IMR-90 (cell line): ENCODE measurements around the gene RDH13. TPM values are rescaled to one million over a fixed set of nuclear protein-coding genes. Genes with fewer than 3 reads are reported as not detected.

Experiments
- ATAC-seq: fragments of 200-7000 bp; cut with Tn5 transposase; 2 replicates; pipeline ENCODE4 v1.9.1; 2020; ENCODE audit warnings: low read depth, mild to moderate bottlenecking, moderate library complexity
- BruUV-seq: library from RNA; stranded (reverse); fragments of 400-500 nt; replicated peaks from 2 replicates; lab custom pipeline; 2021; lab: Mats Ljungman, UMichigan
- CTCF ChIA-PET: fragments of 300-600 bp; formaldehyde crosslinking; extraction: SDS; loops from one replicate; lab custom pipeline; 2021; ENCODE audit warnings: antibody characterized with exemption; lab: Yijun Ruan, JAX
- POLR2A ChIA-PET: fragments of 300-600 bp; sonication (Branson Sonifier 250); formaldehyde crosslinking; loops from one replicate; lab custom pipeline; 2022; ENCODE audit warnings: antibody characterized with exemption; ENCODE audit not compliant: unreplicated experiment; lab: Charles Lee
- DNase-seq: peaks from one replicate; pipeline ENCODE4 v3.0.0; 2013
- H2AFZ ChIP-seq: replicated peaks from 2 replicates; pipeline ENCODE3; 2013; ENCODE audit warnings: low read length, mild to moderate bottlenecking; ENCODE audit not compliant: poor library complexity
- H2AK5ac ChIP-seq: 2 replicates; pipeline ENCODE4 v1.6.1; 2013; ENCODE audit warnings: low read depth, low read length, inconsistent platforms
- H2AK9ac ChIP-seq: replicated peaks from 2 replicates; pipeline ENCODE3; 2013; ENCODE audit warnings: mild to moderate bottlenecking, low read depth, low read length, moderate library complexity; ENCODE audit not compliant: poor library complexity
- H2BK120ac ChIP-seq: 2 replicates; pipeline ENCODE4 v1.6.1; 2013; ENCODE audit warnings: low read depth, low read length, inconsistent platforms
- H2BK15ac ChIP-seq: 3 replicates; pipeline ENCODE4 v1.6.1; 2013; ENCODE audit warnings: low read depth, low read length, inconsistent platforms
- H2BK20ac ChIP-seq: 2 replicates; pipeline ENCODE4 v1.6.1; 2013; ENCODE audit warnings: low read depth, mild to moderate bottlenecking, inconsistent platforms, low read length, moderate library complexity
- H2BK5ac ChIP-seq: 2 replicates; pipeline ENCODE4 v1.6.1; 2013; ENCODE audit warnings: mild to moderate bottlenecking, low read depth, low read length, inconsistent platforms; ENCODE audit not compliant: poor library complexity, severe bottlenecking
- H3K14ac ChIP-seq: replicated peaks from 2 replicates; pipeline ENCODE4 v1.6.1; 2013; ENCODE audit warnings: low read depth, low read length, inconsistent platforms
- H3K18ac ChIP-seq: 2 replicates; pipeline ENCODE4 v1.6.1; 2013; ENCODE audit warnings: low read depth, low read length, control low read depth
- H3K23ac ChIP-seq: 2 replicates; pipeline ENCODE4 v1.6.1; 2013; ENCODE audit warnings: low read depth, low read length, inconsistent platforms
- H3K27ac ChIP-seq: 2 replicates; pipeline ENCODE4 v1.5.1; 2013; ENCODE audit warnings: mild to moderate bottlenecking, control low read depth, low read length; ENCODE audit not compliant: insufficient read depth
- H3K27me3 ChIP-seq: 2 replicates; pipeline ENCODE4 v1.6.1; 2013; ENCODE audit warnings: low read length; ENCODE audit not compliant: control insufficient read depth, insufficient read depth
- H3K36me3 ChIP-seq: 2 replicates; pipeline ENCODE4 v1.6.1; 2013; ENCODE audit warnings: low read length, mixed read lengths; ENCODE audit not compliant: control insufficient read depth, insufficient read depth
- H3K4ac ChIP-seq: 2 replicates; pipeline ENCODE4 v1.6.1; 2013; ENCODE audit warnings: low read depth, low read length, inconsistent platforms
- H3K4me1 ChIP-seq: 2 replicates; pipeline ENCODE4 v1.6.1; 2013; ENCODE audit warnings: low read length, mixed read lengths; ENCODE audit not compliant: control insufficient read depth, insufficient read depth
- H3K4me2 ChIP-seq: 2 replicates; pipeline ENCODE4 v1.6.1; 2013; ENCODE audit warnings: low read depth, mild to moderate bottlenecking, control low read depth, low read length, moderate library complexity
- H3K4me3 ChIP-seq: 2 replicates; pipeline ENCODE4 v1.5.1; 2013; ENCODE audit warnings: low read depth, mild to moderate bottlenecking, control low read depth, low read length, moderate library complexity; ENCODE audit not compliant: insufficient read depth
- H3K56ac ChIP-seq: 2 replicates; pipeline ENCODE4 v1.6.1; 2013; ENCODE audit warnings: low read length, inconsistent platforms; ENCODE audit not compliant: insufficient read depth; ENCODE audit errors: extremely low read depth
- H3K79me1 ChIP-seq, 2 experiments: 2 replicates each; pipeline ENCODE4 v1.6.1; 2013; ENCODE audit warnings: low read length in 2 of 2, inconsistent platforms in 1 of 2, low read depth in 1 of 2
- H3K9ac ChIP-seq: 2 replicates; pipeline ENCODE4 v1.6.1; 2013; ENCODE audit warnings: low read depth, low read length, control low read depth
- H3K9me1 ChIP-seq: 2 replicates; pipeline ENCODE4 v1.6.1; 2013; ENCODE audit warnings: low read length, inconsistent platforms; ENCODE audit not compliant: insufficient read depth
- H3K9me3 ChIP-seq: 2 replicates; pipeline ENCODE4 v1.6.1; 2013; ENCODE audit warnings: low read length; ENCODE audit not compliant: control insufficient read depth, insufficient read depth
- H4K20me1 ChIP-seq: 2 replicates; pipeline ENCODE4 v1.6.1; 2013; ENCODE audit warnings: low read length, inconsistent platforms; ENCODE audit not compliant: insufficient read depth
- H4K5ac ChIP-seq: 2 replicates; pipeline ENCODE4 v1.6.1; 2013; ENCODE audit warnings: mild to moderate bottlenecking, low read depth, low read length, control low read depth
- H4K8ac ChIP-seq, 2 experiments: 2 replicates each; pipeline ENCODE4 v1.6.1; 2013; ENCODE audit warnings: low read depth in 2 of 2, low read length in 2 of 2, control low read depth in 1 of 2, inconsistent platforms in 1 of 2
- H4K91ac ChIP-seq: 2 replicates; pipeline ENCODE4 v1.6.1; 2013; ENCODE audit warnings: low read depth, low read length, inconsistent platforms; ENCODE audit not compliant: insufficient read depth
- BHLHE40 ChIP-seq: fragments of 150-350 bp; IDR thresholded peaks from 2 replicates; pipeline ENCODE4 v1.6.1; 2016; ENCODE audit warnings: mild to moderate bottlenecking, low read depth, low read length
- CEBPB ChIP-seq: IDR thresholded peaks from 2 replicates; pipeline ENCODE4 v1.6.1; 2012; ENCODE audit warnings: low read depth, low read length, improper control_type of control experiment
- CHD1 ChIP-seq: IDR thresholded peaks from 2 replicates; pipeline ENCODE4 v1.6.1; 2012; ENCODE audit warnings: low read depth, low read length, improper control_type of control experiment
- CTCF ChIP-seq: conservative IDR thresholded peaks from 2 replicates; pipeline ENCODE4 v1.5.1; 2012; ENCODE audit warnings: mild to moderate bottlenecking, low read depth, low read length, improper control_type of control experiment
- ELK1 ChIP-seq: fragments of 150-350 bp; IDR thresholded peaks from 2 replicates; pipeline ENCODE4 v1.6.1; 2016; ENCODE audit warnings: low read depth, mild to moderate bottlenecking, low read length, moderate library complexity, borderline replicate concordance
- FOS ChIP-seq: fragments of 150-350 bp; IDR thresholded peaks from 2 replicates; pipeline ENCODE4 v1.6.1; 2016; ENCODE audit warnings: low read depth, low read length
- MAFK ChIP-seq: IDR thresholded peaks from 2 replicates; pipeline ENCODE4 v1.6.1; 2012; ENCODE audit warnings: low read depth, low read length, improper control_type of control experiment
- MXI1 ChIP-seq: IDR thresholded peaks from 2 replicates; pipeline ENCODE4 v1.6.1; 2012; ENCODE audit warnings: low read depth, mild to moderate bottlenecking, low read length, moderate library complexity, borderline replicate concordance
- NFE2L2 ChIP-seq: fragments of 150-350 bp; IDR thresholded peaks from 2 replicates; pipeline ENCODE4 v1.6.1; 2016; ENCODE audit warnings: low read depth, mild to moderate bottlenecking, low read length
- POLR2A ChIP-seq: IDR thresholded peaks from 2 replicates; pipeline ENCODE4 v1.6.1; 2012; ENCODE audit warnings: mild to moderate bottlenecking, low read depth, low read length
- RAD21 ChIP-seq: IDR thresholded peaks from 2 replicates; pipeline ENCODE4 v1.6.1; 2012; ENCODE audit warnings: low read length, improper control_type of control experiment
- RCOR1 ChIP-seq: IDR thresholded peaks from 2 replicates; pipeline ENCODE4 v1.6.1; 2012; ENCODE audit warnings: mild to moderate bottlenecking, low read length, improper control_type of control experiment; ENCODE audit not compliant: insufficient replicate concordance
- RFX5 ChIP-seq: IDR thresholded peaks from 2 replicates; pipeline ENCODE4 v1.8.0; 2012; ENCODE audit warnings: low read depth, mild to moderate bottlenecking, low read length, moderate library complexity
- SMC3 ChIP-seq: fragments of 150-350 bp; IDR thresholded peaks from 2 replicates; pipeline ENCODE4 v1.6.1; 2016; ENCODE audit warnings: low read depth, mild to moderate bottlenecking, antibody characterized with exemption, low read length, moderate library complexity
- WGBS, 2 experiments: methylation state at CpG; one replicate each; pipeline versions ENCODE4 v1.1.5 to v1.1.7; 2013; ENCODE audit warnings: missing lambda C conversion rate in 2 of 2; ENCODE audit not compliant: insufficient read length in 1 of 2; ENCODE audit errors: extremely low coverage in 2 of 2; 5-methylcytosine and 5-hydroxymethylcytosine counted together
- dilution Hi-C: fragments of 300-500 bp; cut with HindIII; formaldehyde crosslinking; loops from one replicate; pipeline ENCODE4 v1.14.3; 2018; ENCODE audit warnings: low sequenced_read_pairs; ENCODE audit not compliant: unreplicated experiment
- in situ Hi-C: fragments of 300-500 bp; cut with MboI; formaldehyde crosslinking; loops from 3 replicates; pipeline ENCODE4 v1.14.3; 2019; ENCODE audit warnings: low sequenced_read_pairs, inconsistent platforms, mixed read lengths
- intact Hi-C: fragments of 100-400 bp; cut with micrococcal nuclease; formaldehyde crosslinking; loops from 2 replicates; pipeline ENCODE4 v1.10.0; 2022
- polyA plus RNA-seq, 3 experiments: library from polyadenylated mRNA; depleted of rRNA; stranded (reverse); fragments of >200 nt; gene quantifications; 2 replicates each; pipeline ENCODE4 v1.2.3, GENCODE V29; 2012; ENCODE audit warnings: low replicate concordance in 1 of 3
- total RNA-seq: library from RNA; depleted of rRNA; stranded (reverse); fragments of >200 nt; gene quantifications from 2 replicates; pipeline ENCODE4 v1.2.3, GENCODE V29; 2012

RDH13 gene
- total and polyA plus RNA-seq, 2 of the 4 experiments (the other 2 are of a cell fraction), result 7.5 to 7.8 TPM

- H3K4me1 ChIP-seq, result peaks cover 6% of the 10 kb centered on the region; the same call in 1 of the 2 replicates
- no peaks in the 10 kb centered on the region for H4K20me1 ChIP-seq
- peaks cover 38% of the 10 kb centered on the region for H3K27me3 ChIP-seq
- 70% methylated on average over 2 of the region's 12 CpGs; no CpG with 5 or more reads in 1 of the 2 experiments for WGBS, 2 experiments
- in situ Hi-C loops, result no loop called here
- no peaks in the 10 kb centered on the region for H3K79me1 ChIP-seq
- DNase-seq (no peak), ATAC-seq (no peak)
- H2AFZ ChIP-seq, result no peak overlapping the region
- H2BK20ac ChIP-seq, result no peak overlapping the region
- no peak overlapping the region for H3K9ac ChIP-seq
- H2BK120ac ChIP-seq, result no peak overlapping the region
- H3K9me3 ChIP-seq, result no peaks in the 10 kb centered on the region; the same call in 1 of the 2 replicates
- H3K18ac ChIP-seq, result no peak overlapping the region
- no peak overlapping the region for H2BK15ac ChIP-seq
- intact Hi-C loops, result no loop called here
- BruUV-seq, result no TSS peak
- no peak overlapping the region for H3K4me3 ChIP-seq
- no peak overlapping the region for H2BK5ac ChIP-seq
- H3K9me1 ChIP-seq, result peaks cover 4% of the 10 kb centered on the region; the same call in 1 of the 2 replicates
- H3K4ac ChIP-seq, result no peak overlapping the region
- H3K36me3 ChIP-seq, result no peaks in the 10 kb centered on the region
- CTCF ChIA-PET, result no interaction called here
- H4K91ac ChIP-seq, result no peak overlapping the region
- no peak overlapping the region for H3K56ac ChIP-seq
- no peak overlapping the region for H3K23ac ChIP-seq
- H3K27ac ChIP-seq, result no peak overlapping the region
- H2AK5ac ChIP-seq, result no peak overlapping the region
- POLR2A ChIA-PET, result no interaction called here
- H3K4me2 ChIP-seq, result no peak overlapping the region
- no peak overlapping the region for H4K8ac ChIP-seq
- no peak overlapping the region for H4K5ac ChIP-seq
- dilution Hi-C loops, result no loop called here
- H3K14ac ChIP-seq, result no peak overlapping the region
- H2AK9ac ChIP-seq, result no peak overlapping the region
- TF ChIP-seq RFX5 (no peak), SMC3 (no peak), CEBPB (no peak), ELK1 (no peak), MXI1 (no peak), POLR2A (no peak), CHD1 (no peak), RAD21 (no peak), RCOR1 (no peak), BHLHE40 (no peak), NFE2L2 (no peak), CTCF (no peak), MAFK (no peak), FOS (no peak)
Observed at GRCh38 chr19:55076321-55076720, 13.4 kb upstream of the RDH13 start.
